Occipital lobe (tissue), 2 donors: ENCODE data around the gene DYSF. TPM values are rescaled to one million over a fixed set of nuclear protein-coding genes. Genes with fewer than 3 reads are reported as not detected.

ENCODE experiments used
- DNase-seq: peaks from one replicate; lab custom pipeline; 2025; lab: John Stamatoyannopoulos, UW
- total RNA-seq: library from RNA; depleted of rRNA; stranded (reverse); fragments of >200 nt; gene quantifications from one replicate; pipeline ENCODE4 v1.2.3, GENCODE V29; 2014

The DYSF gene
- total RNA-seq, 1 donor from 2014 or later: 0.47 TPM

DNA sequence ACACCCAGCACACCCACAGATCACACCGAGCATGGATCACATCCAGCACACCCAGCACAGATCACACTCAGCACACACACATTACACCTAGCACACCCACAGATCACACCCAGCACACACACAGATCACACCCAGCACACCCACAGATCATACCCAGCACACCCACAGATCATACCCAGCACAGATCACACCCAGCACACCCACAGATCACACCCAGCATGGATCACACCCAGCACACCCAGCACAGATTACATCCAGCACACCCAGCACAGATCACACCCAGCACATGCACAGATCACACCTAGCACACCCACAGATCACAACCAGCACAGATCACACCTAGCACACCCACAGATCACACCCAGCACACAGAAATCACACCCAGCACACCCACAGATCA lies 118.6 kb downstream of the DYSF start:
- DNase-seq: no peak

DNA sequence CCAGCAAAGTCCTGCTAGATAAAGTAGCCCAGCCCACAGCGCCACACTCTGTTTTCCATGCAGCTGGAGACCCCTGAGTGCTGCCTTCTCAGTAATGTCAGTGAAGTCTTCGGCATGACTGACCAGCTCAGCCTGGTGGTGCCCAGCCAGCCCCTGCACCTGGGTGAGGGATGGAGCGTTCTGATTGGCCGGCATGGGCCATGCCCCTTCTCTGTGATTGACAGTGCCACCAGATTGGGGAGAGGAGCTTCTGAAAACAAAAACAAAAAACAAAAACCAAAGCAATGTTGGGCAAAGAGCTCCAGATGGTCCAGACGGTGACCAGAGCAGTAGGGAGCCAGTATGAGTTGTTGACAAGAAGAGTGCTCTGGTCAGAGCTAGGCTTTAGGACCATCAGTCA lies 122.6 kb downstream of the DYSF start:
- peak; percentile 70 for DNase-seq

DNA sequence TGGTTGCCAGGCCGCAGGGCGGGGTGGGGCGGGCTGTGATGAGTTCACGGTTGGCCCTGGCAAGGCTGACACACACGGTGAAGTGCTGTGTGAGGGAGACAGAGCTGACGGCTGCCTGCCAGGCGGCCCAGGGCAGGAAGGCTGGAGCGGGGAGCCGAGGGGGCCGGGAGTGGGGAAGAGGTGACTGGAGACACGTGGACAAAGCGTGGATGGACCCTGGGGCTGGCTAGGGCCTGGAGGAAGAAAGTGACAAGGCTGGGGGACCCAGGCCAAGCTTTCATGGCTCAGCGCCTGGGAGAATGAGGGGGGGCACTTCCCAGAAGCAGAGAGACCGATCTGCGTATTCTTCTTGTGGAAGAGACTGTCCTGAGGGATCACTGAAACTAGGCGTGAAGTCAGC lies 123.2 kb downstream of the DYSF start:
- peak; percentile 53 for DNase-seq

DNA sequence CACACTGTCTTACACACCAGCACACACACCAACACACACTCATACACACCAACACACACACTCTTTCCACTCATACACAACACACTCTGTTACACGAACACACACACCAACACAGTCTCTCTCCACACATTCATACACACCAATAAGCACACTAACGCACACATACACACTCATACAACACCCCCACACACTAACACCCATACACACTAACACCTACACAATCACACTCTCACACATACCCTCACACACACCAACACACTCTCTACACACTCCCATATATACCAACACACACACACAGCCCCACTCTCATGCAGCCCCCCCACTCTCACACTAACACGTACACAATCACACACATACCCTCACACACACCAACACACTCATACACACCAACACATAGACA lies 123.8 kb downstream of the DYSF start:
- DNase-seq: no peak

DNA sequence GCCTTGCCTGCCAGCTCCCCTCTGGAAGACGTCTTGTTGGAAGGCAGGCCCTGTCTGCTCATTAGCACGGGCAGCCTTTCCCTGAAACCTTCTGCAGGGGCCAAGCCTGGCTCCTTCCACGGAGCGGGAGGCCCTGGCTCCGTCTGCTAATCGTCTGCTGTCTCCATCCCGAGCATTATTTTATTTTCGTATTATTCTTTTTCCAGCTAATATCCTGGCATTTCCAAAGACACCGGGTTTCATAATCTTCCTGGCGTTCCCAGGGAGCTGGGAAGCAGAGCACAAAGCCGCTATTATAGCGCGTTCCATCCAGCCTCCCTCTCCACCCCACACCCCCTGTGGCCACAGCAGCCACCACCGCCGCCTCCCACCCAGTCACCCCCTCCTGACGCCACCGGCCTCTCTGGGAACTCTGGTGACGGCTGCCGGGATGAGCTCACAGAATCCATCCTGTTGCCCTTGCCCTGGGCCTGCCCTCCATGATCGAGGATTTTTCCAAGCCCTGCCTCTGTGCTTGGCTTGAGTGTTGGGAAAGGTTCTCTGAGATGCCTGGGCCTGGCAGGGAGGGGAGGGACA lies 125.5 kb downstream of the DYSF start:
- DNase-seq: peak; percentile 67

DNA sequence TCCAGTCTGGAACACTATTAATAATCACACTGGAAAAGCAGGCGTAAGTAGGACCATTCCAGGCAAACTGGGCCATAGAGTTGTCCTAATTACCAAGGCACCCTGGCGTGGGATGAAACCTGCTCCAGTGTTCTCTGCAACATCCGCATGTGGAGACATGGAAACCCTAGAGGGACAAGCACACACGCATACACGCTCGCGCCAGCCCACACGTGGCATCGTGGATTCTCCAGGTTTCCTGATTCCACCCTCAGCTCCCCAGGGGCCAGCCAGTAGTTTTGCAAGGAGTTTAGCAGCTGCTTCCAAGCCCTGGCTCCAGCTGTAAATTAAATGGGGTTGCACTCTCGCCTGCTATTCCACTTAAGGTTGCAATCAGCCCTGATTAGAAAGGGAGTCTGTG lies 127.7 kb downstream of the DYSF start:
- DNase-seq: no peak

DNA sequence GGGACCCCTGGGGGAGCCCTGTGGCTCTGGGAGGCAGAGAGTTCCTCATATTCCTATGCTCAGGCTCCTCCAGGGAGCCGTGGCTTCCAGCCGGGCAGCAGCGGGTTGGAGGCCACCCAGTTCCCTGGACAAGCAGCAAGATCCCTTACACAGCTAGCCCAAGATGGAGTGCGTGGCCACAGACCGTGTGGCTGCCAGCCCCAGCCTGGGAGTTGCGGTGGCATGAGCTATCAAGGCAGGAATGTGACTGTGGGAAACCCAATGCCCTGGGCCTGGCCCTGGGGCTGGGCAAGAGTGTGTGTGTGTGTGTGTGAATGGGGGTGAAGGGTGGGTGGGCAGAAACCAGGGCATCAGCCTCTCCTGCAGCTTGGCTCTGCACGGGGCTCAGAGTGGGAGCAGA lies 130.5 kb downstream of the DYSF start:
- no peak for DNase-seq

DNA sequence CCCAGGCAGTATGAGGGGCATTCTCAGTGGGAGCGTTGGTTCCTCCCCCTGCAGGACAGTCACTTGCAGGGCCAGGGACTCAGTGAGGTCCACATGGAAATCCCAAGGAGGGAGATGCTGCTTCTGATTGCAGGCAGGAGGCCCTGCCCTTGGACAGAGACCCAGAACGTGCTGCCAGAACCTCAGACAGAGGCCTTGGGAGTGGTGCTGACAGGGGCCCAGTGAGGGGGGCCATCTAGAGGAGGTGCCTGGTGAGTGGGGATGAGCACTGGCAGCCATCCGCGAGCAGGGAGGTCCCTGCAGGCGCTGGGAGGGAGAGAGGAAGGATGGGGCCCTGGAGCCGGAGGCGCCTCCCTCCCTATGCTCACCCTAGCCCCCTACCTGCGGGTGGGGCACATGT lies 133.1 kb downstream of the DYSF start:
- DNase-seq: no peak

DNA sequence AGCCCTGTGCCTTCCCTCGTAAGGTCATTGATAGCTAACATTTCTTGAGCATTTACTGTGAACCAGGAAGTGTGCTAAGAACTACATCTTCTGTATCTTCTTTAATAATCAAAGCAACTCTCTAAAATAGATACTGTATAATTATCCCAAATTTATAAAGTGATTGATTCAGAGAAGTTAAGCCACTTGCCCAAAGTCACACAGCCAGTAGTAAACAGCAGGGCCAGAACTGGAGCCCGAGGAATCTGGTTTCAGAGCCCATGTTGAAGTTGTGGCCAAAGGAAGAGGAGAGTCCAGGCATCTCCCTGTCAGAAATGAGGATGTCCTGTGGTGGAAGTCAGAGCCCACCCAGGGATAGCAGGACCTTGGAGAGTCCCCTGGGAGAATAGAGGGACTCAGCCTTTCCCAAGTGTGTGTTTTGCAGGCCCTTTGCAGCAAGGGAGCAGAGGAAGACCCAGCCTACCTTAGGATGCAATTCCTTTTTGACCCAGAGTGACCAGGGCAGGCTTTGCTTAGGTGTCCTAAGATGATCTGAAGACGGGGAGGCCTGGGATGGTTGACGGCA lies 134.2 kb downstream of the DYSF start:
- DNase-seq: no peak

DNA sequence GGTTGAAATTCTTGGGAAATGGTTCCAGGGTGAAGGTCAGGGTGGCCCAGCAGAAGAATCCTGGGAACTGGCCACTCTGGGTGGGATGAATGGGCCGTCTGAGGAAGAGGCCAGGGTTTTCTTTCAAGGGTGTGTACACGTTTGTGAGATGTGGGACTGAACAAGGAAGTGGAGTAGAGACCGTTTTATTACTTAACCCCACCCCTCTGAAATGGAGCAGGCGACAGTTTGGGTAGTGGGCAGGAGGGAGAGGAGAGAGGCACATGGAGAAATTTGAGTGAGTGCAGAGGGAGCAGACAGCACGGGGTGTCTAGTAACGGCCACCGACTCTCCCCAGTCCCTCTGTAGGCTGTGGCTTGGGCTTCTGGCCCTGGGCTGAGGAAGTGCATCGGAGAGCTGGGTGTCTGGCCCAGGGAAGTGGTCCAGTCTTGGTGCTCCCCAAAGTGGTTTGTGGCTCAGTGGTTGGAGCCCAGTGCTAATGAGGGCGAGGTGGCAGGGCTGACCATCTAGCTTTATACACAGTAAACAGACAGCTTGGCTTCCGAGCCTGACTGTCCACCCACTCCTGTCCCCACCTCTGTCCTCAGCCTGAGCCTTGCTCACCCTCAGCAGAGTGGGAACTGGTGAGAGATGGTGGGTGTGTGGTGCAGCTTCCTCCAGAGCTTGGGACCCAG lies 135.3 kb downstream of the DYSF start:
- DNase-seq: no peak

DNA sequence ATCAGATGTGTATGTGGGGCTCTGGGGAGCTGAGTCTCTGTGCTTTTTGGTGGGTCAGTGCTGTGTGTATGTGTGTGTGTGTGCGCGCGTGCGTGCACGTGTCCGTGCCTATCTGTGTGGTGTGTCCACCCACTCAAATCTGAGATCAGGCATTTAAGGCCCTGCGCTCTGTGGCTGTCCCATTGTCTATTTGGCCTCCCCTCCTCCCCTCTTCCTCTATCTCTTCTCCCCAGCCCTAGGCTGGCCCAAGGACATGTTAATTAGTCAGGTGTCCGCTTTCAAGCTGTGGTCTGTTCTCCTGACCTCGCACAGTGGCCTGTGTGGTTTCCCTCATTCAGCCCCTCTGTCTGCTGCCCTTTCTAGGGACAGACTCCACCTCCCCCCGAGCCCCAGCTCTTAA lies 136.4 kb downstream of the DYSF start:
- no peak for DNase-seq

DNA sequence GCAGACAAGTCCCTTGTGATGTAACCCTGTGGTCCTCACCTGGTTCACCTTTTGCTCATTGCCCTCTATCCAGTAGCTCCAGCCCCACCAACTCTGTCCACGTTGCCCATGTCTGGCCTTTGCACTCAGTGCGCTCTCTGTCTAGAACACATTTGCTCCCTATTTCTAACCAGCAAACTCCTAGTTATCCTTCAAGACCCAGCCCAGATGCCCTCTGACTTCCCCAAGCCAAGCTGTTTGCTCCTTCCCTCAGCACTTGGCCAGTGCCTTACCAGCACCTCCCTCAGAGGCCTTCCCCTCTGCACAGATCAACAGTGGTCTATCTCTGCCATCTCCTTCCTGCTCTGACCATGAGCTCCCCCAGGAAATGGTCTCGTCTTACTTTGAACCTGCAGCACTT lies 137.7 kb downstream of the DYSF start:
- DNase-seq: no peak

DNA sequence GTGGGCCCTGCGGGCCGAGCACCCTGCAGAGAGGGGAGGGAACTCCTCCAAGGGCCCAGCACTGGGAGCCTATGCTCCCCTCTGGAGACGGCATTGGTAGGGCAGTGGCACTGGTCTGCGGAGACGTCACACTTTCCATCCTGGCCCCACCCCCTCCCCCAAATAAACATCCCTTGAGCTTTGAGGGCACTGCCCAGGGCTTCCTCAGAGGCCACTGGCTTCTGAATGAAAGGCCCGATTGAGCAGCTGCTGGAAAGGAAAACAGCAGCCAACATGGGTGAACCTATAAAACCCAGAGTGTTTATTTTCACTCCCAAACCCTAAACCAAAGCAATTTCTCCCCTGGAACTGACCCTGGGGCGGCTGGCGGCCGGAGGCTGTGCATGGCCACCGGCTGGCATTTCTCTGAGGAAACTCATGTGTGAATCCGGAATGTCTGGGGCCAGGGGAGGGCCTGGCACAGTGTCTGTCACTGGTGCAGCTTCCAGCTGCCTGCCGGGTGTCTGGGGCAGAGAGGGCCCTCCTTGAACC lies 138.9 kb downstream of the DYSF start:
- DNase-seq: peak; percentile 28

DNA sequence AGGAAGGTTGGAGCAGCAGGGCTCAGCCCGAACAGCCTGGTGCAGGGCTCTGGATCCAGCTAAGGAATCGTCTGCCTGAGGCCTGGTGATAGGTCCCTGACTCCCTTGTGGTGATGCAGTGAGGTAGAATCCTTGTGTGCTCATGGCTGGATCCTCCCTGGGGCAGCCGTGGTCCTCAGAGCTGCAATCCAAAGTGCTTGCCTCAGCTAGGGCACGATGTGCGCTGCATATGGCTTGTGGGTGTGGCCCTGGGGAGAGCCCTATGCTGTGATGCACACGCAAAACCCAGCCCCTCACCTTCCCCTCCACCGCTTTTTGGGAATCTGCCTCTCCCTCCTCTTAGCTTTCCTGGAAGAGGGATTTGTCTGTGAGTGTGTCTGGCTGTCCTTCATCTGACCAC lies 142.2 kb downstream of the DYSF start:
- no peak for DNase-seq

DNA sequence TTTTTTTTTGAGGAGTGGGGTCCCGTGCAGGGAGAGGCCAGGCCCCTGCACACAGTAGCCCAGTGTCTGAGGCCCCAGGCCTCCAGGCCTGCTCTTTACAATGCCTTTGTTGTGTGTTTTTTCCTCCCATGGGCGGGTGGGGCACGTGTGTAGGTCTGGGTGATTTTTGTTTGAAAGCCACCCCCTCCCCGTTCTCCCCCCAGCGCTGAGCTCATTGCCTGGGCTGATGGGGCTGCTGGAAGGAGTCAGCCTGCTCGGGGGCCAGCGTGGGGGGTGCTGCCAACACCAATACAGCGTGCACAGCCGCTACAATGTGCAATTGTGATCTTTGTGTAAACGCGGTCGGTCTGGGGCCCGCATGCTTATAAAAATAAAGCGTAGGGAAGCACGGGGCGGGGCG lies 142.7 kb downstream of the DYSF start:
- DNase-seq: peak; percentile 84

DNA sequence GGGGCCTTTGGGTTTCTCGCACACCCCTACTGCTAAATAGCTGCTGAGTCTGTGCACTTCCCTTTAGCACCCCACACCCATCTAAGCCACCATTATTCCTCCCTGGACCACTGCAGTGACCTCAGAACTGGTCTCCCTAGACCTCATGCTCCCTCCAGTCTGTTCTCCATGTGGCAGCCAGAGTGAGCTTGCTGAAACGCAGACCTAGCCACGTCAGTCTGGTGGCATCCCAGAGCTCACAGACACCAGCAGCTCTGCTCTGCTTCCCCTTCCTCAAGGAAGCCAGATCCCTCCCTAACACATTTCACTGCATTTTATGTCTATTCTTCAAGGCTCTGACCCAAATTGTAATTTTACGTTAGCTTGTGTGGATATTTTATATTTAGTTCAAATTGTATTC lies 144.4 kb downstream of the DYSF start:
- DNase-seq: no peak

DNA sequence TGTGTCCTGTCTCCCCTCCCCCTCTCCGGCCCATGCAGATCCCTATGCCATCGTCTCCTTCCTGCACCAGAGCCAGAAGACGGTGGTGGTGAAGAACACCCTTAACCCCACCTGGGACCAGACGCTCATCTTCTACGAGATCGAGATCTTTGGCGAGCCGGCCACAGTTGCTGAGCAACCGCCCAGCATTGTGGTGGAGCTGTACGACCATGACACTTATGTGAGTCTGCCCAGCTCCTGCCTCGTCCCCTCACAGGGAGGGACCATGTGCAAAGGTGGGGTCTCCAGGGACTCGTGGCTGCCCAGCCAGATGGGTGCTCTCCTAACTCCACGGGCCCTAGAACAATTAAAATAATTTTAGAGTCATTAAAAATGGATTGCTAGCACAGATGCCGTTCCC lies 145.2 kb downstream of the DYSF start:
- DNase-seq: no peak

DNA sequence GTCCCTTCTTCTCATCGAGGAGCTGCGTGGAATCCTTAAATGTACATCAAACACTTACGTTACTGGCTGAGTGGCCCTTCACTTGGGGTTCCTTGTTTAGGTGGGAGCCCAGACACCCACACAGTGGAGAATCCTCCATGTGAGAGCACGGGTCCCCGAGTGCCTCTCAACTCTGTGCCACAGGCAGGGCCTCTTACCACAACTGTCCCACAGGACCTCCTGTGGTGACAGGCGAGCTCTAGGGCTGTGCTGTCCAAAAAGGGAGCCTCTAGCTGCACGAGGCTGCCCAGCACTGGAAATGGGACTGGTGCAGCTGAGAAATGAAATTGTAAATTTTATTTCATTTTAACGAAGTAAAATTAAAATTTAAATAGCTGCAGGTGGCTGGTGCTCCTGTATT lies 145.7 kb downstream of the DYSF start:
- no peak for DNase-seq

DNA sequence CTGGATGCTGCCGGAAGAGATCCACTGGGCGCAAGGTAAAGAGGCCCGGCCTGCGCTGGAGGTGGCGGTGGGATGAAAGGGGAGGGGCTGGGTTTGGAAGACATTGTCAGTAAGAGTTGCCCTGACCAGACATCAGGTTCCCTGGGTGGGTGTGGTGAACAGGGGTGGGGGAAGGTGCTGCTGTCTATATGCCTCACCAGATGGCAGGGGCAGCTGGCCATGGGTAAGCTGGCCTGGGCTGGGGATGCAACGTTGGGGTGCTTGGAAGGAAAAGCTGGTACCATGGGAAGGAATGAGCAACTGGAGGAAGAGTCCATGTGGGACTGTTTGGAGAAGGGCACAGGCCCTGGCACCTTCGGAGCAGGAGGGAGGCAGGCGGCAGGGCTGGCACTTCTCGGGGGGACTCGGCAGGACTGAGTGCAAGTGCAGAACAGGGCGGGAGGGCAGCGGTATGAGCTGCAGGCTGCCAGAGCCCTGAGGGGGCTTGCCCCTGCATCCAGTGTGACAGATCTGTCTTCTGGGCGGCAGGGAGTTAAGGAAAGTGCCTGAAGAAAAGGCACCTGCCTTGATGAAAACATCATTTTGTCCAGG lies 146.4 kb downstream of the DYSF start:
- DNase-seq: no peak

DNA sequence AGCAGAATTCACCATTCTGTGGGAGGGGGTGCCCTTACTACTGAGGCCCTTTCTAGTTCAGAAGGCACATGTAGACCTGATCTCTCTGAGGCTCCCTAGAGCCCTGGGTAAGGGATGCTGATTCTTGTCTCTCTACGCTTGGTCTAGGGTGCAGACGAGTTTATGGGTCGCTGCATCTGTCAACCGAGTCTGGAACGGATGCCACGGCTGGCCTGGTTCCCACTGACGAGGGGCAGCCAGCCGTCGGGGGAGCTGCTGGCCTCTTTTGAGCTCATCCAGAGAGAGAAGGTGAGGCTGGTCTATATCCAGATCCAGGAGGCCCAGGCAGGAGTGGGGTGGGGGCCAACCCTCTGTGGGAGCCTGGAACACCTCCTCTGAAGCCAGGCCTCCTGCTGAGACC lies 147.2 kb downstream of the DYSF start:
- no peak for DNase-seq

DNA sequence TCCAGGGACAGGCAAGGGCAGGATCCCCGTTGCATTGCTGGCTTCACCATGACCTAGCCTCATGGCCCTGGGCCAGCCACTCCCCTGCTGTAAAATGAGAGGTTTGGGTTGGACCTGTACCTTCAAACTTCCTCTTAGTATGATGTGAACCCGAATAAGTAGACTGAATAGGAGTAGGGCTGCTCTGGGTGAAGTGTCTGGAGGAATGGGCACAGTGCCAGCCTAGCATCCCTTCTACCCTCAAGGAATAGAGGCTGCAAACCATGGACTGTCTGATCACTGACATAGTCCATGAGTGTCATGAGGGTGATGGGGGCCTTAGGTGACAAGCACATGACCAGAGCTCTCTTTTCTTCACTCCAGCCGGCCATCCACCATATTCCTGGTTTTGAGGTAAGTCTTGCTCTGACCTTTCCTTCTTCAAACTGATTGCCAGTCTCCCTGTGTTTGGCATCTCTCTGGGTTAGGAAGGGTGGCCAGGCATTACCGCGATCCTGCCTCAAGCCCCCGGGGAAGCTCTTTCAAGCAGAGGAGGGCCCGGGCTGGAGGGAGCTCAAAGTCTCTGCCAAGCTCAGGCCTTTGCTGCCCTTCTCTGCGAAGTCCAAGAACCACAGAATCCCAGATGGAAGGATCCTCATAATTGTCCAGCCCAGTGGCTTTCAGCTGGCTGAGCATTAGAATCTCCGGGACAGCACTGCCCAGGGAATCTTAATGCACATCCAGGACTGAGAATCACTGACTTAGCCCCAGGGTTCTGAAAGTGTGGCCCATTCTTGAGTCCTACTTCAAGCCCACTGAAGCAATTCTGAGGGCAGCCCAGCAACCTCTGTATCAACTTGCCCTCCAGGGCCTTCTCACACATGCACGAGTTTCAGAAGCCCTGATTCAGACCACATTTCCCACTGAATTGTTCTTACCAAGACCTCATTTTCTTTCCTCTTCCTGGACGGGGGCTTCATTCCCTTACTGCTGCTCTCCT lies 148.1 kb downstream of the DYSF start:
- no peak for DNase-seq

DNA sequence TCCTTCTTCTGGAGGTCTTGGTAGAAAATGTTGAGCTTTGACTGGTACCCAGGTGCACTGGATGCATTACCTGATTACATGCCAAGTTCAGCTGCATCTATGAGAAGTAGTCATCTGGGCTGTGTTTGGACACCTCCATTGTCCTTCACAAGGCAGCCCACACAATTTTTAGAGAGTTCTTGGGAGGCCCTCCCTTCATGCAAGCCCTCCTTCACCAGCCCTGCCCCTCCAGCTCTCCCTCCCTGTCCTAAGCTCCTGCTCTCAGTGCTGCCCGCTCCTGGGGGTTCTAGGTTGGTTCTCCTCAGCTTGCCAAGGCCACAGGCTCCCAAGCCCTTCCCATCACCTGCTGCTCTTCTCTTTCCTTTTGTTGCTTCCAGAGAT lies 148.7 kb downstream of the DYSF start:
- no peak for DNase-seq
